SK-N-MC (cell line): ENCODE data around the gene C16orf87.

ENCODE experiments used
- FOXP2 ChIP-seq: optimal IDR thresholded peaks from 2 replicates; pipeline ENCODE3; 2011; ENCODE audit warnings: mild to moderate bottlenecking, moderate library complexity; ENCODE audit not compliant: insufficient read depth; ENCODE audit errors: extremely low read length, control extremely low read depth
- POLR2AphosphoS5 ChIP-seq: IDR thresholded peaks from 2 replicates; pipeline ENCODE4 v1.6.1; 2012; ENCODE audit warnings: mild to moderate bottlenecking, low read depth, low read length, borderline replicate concordance

DNA sequence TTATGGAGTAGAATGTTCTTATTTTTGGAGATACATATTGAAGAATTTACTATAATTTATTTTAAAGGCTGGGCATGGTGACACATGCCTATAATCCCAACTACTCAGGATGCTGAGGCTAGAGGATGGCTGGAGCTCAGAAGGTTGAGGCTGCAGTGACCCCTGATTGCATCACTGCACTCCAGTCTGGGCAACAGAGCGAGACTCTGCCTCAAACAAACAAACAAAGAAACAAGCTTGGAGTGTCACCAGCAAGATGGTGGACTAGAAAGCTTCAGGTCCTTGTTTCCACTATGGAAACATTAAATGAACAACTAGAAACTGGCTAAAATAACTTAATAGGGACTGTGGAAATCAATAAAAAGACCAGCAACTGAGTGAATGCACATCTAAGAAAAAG lies 35.3 kb upstream of the C16orf87 start:
- TF ChIP-seq FOXP2, result no peak
- TF ChIP-seq POLR2AphosphoS5, result no peak
